SJSA1 (cell line): Measurements from ENCODE around the gene ADNP. TPM values are rescaled to one million over a fixed set of nuclear protein-coding genes. Genes with fewer than 3 reads are reported as not detected.
"Not testable (repeated sequence)": the region's sequence is repeated elsewhere in the genome, so short reads cannot be mapped to it uniquely, and the experiment has no call there.

ENCODE experiments used
- DNase-seq, 2 experiments: peaks; one replicate each; pipeline ENCODE4 v3.0.0-alpha.2; 2015 to 2020; ENCODE audit warnings: low spot score in 2 of 2, low read depth in 1 of 2
- H3K27ac ChIP-seq: fragments of 250-450 bp; sonication (Bioruptor Pico); 2 replicates; pipeline ENCODE4 v1.5.1; 2020; ENCODE audit warnings: mild to moderate bottlenecking, moderate library complexity
- H3K27me3 ChIP-seq: fragments of 250-450 bp; sonication (Bioruptor Pico); replicated peaks from 2 replicates; pipeline ENCODE4 v1.5.1; 2020; ENCODE audit warnings: mild to moderate bottlenecking, moderate library complexity
- H3K36me3 ChIP-seq: fragments of 250-450 bp; sonication (Bioruptor Pico); 2 replicates; pipeline ENCODE4 v1.5.1; 2020; ENCODE audit warnings: mild to moderate bottlenecking
- H3K4me1 ChIP-seq: fragments of 250-450 bp; sonication (Bioruptor Pico); replicated peaks from 2 replicates; pipeline ENCODE4 v1.6.1; 2021; ENCODE audit warnings: mild to moderate bottlenecking
- H3K4me3 ChIP-seq: fragments of 250-450 bp; sonication (Bioruptor Pico); 2 replicates; pipeline ENCODE4 v1.5.1; 2020; ENCODE audit warnings: mild to moderate bottlenecking
- H3K9me3 ChIP-seq: fragments of 250-450 bp; sonication (Bioruptor Pico); replicated peaks from 2 replicates; pipeline ENCODE4 v1.5.1; 2020; ENCODE audit warnings: mild to moderate bottlenecking
- total RNA-seq: library from RNA; depleted of rRNA; stranded (reverse); fragments of >200 nt; shearing (Covaris generic); gene quantifications from 2 replicates; pipeline ENCODE4 v1.2.3, GENCODE V29; 2014

ADNP gene
- total RNA-seq, 1 experiment from 2014 or later = 20.4 TPM

DNA sequence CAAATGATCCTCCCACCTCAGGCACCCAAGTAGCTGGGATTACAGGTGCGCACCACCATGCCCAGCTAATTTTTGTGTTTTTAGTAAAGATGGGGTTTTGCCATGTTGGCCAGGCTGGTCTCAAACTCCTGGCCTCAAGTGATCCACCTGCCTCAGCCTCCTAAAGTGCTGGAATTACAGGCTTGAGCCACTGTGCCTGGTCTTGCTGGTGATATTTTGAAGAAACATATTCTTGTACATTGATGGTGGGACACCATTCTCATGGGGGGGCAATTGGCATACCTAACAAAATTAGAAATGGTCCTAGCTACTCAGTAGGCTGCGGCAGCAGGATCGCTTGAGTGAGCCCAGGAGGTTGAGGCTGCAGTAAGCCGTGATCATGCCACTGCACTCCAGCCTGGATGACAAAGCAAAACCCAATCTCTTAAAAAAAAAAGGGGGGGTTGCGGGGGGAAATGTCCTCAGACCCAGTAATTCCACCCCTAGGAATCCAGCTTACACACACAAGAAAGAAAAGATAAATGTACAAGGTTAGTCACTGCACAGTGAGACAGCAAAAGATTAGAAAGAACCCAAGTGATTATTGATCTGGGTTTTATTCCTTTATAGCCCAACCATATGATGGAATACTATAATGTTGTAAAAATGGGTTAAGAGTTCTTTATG, 49.3 kb downstream of the ADNP start:
- H3K9me3 ChIP-seq, H3K4me1 ChIP-seq, H3K27ac ChIP-seq, H3K4me3 ChIP-seq, H3K36me3 ChIP-seq, H3K27me3 ChIP-seq, DNase-seq: not testable (repeated sequence)

DNA sequence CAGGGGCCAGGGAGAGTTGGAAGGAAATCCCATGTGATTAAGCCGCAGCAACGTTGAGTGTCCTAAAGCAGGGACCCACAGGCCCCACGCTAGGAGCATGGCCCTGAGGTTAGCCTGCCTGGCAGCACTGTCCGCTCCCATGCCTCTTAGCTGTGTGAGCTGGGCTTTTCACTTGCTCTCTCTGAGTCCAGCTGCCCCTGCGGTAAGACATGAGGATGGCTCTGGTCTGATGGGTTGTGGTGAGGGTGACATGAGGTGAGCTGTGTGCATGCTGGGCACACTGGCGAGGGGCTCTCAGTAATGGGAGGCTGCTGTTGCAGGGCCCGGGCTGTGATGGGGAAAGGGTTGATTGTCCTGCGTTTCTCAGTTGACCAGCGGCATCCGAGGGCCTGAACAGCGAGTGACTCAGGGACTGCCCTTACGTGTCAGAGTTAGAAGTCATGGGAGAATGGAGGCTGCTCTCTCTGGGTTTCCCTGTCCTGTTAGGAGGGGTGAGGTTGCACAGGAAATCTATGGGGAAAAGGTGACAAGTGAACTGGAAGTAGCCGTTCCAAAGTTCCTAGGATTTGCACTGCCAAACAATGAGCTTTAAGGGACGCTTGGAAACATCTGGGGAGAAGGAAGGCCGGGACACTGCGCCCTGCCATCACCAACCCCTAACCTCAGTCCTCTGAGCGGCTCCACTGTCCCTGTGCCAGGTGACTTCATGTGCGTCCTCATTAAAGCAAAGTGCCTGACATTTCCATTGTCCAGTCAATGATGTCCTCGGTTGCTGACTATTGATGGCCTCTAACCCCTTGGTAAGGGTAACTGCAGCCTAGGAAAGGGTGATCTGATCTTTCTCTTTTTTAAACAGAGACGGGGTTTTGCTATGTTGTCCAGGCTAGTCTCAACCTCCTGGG, 51.3 kb downstream of the ADNP start:
- no peaks in the 10 kb centered on the region for H3K9me3 ChIP-seq
- H3K27ac ChIP-seq = no peak overlapping the region
- no peak for DNase-seq

DNA sequence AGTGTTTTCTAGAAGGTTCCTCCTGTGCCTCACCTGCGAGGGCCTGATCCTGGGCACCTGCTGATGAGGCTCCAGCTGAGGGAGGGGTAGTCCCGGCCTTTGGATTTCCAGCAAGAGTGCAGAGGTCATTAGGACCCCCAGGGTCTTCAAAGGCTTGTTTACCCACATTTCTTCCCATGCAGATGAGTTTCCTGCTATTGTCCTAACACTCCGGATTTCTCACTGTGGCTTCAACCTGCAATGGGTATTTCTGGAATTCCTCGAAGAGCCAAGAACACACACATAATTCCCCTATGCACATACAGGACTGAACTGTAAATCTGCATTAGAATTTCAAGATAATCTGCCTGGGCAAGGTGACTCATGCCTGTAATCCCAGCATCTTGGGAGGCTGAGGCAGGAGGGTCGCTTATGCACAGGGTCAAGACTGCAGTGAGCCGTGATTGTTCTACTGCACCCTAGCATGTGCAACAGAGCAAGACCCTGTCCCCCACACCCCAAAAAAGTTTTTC, 53.9 kb downstream of the ADNP start:
- Histone ChIP-seq H3K36me3 (no peaks in the 10 kb centered on the region), H3K9me3 (no peaks in the 10 kb centered on the region), H3K4me3 (no peak overlapping the region), H3K27me3 (no peaks in the 10 kb centered on the region), H3K27ac (no peak overlapping the region), H3K4me1 (no peaks in the 10 kb centered on the region)
- DNase-seq = no peak

More for the DNA sequence above, 51.3 kb downstream of the ADNP start:
- Histone ChIP-seq H3K27me3 (0 out of 2 replicates have a peak, but pooled peaks cover 2% of the 10 kb centered on the region), H3K4me3 (no peak overlapping the region), H3K4me1 (no peaks in the 10 kb centered on the region), H3K36me3 (no peaks in the 10 kb centered on the region)

DNA sequence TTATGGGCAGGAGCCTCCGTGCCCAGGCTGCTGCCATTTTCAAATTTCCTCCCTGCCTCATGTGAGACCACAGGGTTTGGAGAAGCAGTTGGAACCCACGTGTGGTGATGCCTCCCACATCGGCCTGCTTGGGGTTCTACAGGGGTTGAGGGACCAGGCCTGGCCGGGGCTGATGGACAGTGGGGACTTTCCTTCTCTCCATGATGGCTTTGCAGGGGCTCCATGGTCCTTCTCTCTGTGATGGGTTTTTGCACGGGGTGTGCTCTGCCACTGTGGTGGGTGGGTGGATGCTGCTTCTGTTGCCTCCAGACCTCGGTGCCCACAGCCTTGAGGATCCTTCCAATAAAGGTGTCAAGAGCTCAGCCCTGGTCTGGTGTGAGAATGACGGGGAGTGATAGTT, 54.4 kb downstream of the ADNP start:
- no peak for DNase-seq
- no peaks in the 10 kb centered on the region for H3K27me3 ChIP-seq

DNA sequence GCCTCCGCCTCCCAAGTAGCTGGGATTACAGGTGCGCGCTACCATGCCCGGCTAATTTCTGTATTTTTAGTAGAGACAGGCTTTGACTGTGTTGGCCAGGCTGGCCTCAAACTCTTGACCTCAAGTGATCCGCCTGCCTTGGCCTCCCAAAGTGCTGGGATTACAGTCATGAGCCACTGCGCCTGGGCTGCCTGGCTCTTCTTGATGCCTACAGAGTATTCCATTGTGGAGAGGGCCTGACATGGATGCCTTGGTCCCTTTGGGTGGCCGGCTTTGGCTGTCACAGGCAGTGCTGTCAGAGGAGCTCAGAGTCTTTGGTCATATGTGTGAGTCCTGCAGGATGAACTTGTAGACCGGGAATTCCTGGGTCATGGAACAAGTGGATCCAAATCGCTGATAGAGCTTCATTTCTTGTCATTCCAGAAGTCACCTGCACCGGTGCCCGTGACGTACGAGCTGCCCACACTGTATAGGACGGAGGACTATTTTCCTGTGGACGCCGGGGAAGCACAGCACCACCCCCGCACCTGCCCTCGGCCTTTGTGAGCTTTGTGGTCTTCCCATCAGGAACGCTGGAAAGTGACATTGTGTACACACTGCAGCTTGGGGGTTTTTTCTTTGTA, 55.1 kb downstream of the ADNP start:
- no peak overlapping the region for H3K4me3 ChIP-seq
- no peak for DNase-seq
- H3K27me3 ChIP-seq = no peaks in the 10 kb centered on the region
- no peaks in the 10 kb centered on the region for H3K9me3 ChIP-seq
- no peak overlapping the region for H3K27ac ChIP-seq
- no peaks in the 10 kb centered on the region for H3K4me1 ChIP-seq
- no peaks in the 10 kb centered on the region for H3K36me3 ChIP-seq

More for the DNA sequence above, 54.4 kb downstream of the ADNP start:
- Histone ChIP-seq H3K4me1 (no peaks in the 10 kb centered on the region), H3K4me3 (no peak overlapping the region), H3K27ac (no peak overlapping the region), H3K9me3 (no peaks in the 10 kb centered on the region), H3K36me3 (no peaks in the 10 kb centered on the region)

DNA sequence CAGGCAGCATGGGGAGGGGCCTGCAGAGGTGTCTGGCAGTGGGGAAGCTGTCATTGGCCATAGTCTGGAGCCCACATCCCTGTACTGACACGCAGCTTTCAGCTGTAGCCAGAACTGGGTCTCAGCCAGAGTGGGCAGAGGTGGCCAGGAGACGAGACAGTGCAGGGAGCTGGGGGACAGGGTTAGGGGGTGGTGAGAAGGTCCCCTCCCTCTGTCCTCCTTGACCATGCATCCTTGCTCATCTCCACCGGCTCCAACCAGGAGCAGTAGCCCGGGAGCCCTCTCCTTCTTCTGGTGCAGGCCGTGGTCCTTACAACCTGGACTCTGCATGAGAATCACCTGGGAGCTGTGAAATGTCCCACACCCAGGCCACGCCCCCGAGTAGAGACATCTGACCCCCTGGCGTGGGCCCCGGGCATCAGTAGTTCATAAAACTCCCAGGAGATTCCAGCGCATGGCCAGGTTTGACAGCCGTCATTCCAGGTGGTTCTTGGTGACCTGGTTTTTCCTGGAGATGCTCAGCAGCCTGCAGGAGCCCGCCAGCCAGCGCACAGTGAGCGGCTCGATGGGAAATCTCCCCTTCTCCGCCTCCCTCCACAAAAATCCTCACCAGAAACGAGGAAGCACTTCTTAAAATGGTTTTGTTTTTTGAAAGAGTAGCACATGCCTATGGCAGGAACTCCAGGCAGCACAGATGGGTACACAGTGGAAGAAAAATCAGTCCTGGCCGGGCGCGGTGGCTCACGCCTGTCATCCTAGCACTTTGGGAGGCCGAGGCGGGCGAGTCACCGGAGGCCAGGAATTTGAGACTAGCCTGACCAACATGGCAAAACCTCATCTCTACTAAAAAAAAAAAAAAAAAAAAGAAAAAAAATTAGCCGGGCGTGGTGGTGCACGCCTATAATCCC, 56.2 kb downstream of the ADNP start:
- no peak for DNase-seq
- Histone ChIP-seq H3K9me3 (no peaks in the 10 kb centered on the region), H3K4me3 (no peak overlapping the region), H3K36me3 (no peaks in the 10 kb centered on the region), H3K4me1 (no peaks in the 10 kb centered on the region), H3K27me3 (no peaks in the 10 kb centered on the region), H3K27ac (no peak overlapping the region)

DNA sequence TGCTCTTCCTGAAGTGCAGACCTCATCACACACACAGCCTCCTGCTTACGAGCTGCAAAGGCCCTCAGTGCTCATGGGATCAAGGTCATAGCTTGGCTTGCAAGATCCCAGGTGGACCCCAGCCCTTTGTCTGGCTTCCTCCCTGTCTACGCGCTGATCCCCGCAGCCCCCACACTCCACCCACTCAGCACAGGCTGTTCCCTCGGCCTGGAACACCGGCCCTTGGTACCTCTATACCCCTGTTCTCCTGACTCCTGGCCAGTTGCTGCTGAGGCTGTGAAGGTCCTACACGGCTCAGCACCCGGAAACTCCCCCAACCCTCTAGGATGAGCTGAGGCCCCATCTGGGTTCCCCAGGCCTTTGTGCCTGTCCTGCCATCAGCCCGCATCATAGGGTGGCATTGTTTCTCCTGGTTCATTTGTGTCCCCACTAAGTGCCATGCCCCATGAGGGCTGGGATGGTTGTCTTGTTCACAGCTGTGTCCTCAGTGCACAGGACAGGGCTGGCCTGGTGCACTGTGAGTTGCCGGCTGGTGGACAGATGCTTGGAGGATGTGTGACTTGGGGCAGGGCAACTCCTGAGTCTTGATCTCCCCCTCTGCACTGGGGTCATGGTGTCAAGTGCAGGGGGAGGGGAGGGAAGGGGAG, 57.0 kb downstream of the ADNP start:
- no peak for DNase-seq
- H3K36me3 ChIP-seq = no peaks in the 10 kb centered on the region
- H3K9me3 ChIP-seq = no peaks in the 10 kb centered on the region
- no peaks in the 10 kb centered on the region for H3K27me3 ChIP-seq
- H3K4me1 ChIP-seq = no peaks in the 10 kb centered on the region
- no peak overlapping the region for H3K27ac ChIP-seq
- H3K4me3 ChIP-seq = no peak overlapping the region

DNA sequence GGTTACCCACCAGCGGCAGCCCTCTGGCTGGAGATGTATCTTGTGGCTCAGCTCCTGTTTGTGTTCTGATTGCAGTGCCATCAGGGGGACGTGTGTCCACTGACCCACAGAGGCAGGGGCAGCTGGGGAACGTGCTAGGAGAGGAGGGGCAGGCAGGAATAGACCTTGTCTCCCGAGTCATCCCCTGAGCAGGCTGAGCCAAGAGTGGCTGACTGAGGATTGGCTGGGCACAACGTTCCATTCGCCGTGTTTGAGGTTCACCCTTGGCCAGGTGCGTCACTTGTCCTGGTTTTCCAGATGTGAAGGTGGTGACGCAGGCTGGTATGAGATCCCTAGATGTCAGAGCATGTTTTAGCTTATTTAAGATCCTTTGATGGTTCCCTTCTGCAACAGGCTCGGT, 57.7 kb downstream of the ADNP start:
- H3K9me3 ChIP-seq = no peaks in the 10 kb centered on the region
- no peak overlapping the region for H3K27ac ChIP-seq
- H3K4me3 ChIP-seq = no peak overlapping the region
- H3K4me1 ChIP-seq = no peaks in the 10 kb centered on the region
- H3K27me3 ChIP-seq = no peaks in the 10 kb centered on the region
- no peaks in the 10 kb centered on the region for H3K36me3 ChIP-seq
- no peak for DNase-seq

DNA sequence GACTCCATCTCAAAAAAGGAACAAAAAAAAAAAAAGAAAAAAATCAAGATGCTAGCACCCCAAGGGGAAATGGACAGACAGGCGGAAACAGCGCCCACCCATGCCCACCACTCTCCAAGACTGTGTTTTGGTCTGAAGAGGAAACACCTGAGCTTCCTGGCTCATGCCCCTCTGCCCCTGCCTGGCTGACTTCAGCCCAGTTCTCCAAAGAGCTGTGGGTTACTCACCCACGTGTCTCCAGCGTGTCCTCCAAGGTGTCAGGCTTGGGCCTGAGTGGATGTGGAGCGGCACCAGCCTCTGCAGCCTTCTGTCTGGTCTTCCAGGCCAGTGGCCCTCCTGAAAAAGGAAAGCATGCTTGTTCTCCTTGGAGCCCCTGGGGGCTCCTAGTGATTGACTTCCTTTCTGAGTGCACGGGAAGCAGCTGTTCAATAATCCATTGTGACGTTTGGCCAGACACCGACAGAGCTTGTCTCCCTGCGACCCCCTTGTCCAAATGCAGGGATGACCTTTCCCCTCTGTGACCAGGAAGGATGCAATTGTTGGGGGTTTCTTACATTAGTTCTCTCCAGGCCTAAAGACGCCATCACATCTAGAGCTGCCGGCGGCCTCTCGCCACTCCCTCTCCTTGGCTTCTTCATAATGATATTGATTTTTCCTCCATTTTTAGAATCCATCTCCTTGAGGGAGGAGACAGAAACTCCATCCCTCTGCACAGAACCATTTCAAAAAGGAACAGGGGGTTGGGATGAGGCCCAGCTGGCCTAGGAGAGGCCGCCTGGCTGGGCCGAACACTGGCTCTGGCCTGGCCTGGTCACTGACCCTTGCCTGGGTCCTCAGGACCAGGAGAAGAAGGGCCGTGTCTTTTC, 58.4 kb downstream of the ADNP start:
- Histone ChIP-seq H3K4me3 (no peak overlapping the region), H3K36me3 (no peaks in the 10 kb centered on the region), H3K27me3 (no peaks in the 10 kb centered on the region), H3K4me1 (no peaks in the 10 kb centered on the region), H3K27ac (no peak overlapping the region), H3K9me3 (no peaks in the 10 kb centered on the region)
- no peak for DNase-seq

DNA sequence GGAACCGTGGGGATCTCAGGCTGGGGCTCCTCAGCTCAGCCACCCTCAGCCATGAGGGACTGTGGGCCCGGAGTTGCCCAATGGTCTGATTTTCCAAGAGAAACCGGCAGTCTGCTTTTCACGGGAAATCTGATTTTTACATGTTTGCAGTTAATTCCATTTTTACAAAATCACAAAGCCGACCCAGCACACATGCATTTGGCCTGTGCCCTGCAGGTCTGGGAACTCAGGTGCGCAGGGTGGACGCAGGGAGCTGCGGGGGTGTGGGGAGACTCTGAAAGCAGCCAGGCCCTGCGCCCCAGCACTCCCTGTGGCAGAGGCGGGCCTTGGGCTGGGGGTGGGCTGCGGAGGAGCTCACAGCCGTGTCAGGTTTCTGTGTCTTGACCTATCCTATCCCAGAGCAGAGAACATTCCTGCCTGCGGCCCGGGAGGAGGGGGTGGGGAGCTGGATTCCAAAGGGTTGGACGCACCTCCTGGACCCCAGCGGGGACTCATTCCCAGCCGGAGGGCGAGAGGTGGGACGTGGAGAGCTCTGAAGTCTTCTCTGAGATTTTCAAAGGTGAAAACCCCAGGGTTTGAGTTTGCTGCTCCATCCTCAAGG, 60.6 kb downstream of the ADNP start:
- no peaks in the 10 kb centered on the region for H3K9me3 ChIP-seq
- H3K4me1 ChIP-seq = no peaks in the 10 kb centered on the region
- H3K4me3 ChIP-seq = no peak overlapping the region
- no peak for DNase-seq
- no peaks in the 10 kb centered on the region for H3K27me3 ChIP-seq
- H3K27ac ChIP-seq = no peak overlapping the region
- H3K36me3 ChIP-seq = no peaks in the 10 kb centered on the region

DNA sequence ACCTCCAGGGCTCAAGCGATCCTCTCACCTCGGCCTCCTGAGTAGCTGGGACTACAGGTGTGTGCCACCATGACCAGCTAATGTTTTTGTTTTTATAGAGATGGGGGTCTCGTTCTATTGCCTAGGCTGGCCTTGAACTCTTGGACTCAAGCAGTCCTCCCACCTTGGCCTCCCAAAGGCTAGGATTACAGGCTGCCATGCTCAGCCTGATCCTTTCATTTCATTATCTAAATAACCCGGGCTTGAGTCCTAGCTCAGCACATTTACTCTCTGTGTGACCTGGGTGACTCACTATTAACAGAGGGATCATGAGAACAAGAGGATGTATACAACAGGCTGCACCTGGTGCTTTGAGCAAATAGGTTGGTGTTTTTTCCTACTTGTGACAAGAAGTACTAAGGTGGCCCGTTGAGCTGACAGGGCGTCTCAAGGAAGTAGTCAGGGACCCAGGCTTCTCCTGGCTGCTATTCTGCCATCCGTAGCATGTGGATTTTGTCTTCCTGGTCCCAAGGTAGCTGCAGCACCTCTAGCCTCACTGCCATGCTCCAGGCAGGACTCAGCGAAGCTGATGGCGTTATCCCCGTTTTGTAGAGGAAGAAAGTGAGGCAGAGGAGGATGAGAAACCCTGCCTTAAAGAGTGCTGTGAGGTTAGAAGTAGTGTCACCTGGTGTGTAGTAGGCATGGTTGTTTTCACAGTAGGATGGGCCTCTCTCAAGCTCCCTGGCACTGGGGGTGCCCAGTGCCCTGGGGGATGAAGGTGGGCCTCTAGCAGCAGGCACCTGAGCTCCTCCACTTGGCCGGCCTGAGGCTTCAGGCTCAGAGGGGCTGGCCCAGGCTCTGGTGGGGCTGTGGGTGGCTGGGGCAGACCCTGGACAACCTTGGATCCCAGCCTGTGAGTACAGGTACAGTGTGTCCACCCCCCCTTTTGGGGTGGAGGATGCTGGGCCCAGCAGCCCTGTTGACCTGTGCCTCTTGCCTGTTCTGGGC, 62.4 kb downstream of the ADNP start:
- no peak for DNase-seq
- Histone ChIP-seq H3K9me3 (no peaks in the 10 kb centered on the region), H3K36me3 (no peaks in the 10 kb centered on the region), H3K27me3 (no peaks in the 10 kb centered on the region), H3K27ac (no peak overlapping the region), H3K4me3 (no peak overlapping the region), H3K4me1 (no peaks in the 10 kb centered on the region)
